ENCODE measurements around the gene KIAA1958. TPM values are rescaled to one million over a fixed set of nuclear protein-coding genes. Genes with fewer than 3 reads are reported as not detected.

KIAA1958 gene
- polyA plus RNA-seq, 1 of the 3 experiments (the other 2 are of a cell fraction) = 1.6 TPM

- POLR2A ChIA-PET = no interaction called here
- H3K9ac ChIP-seq = no peak overlapping the region
- H3K4me2 ChIP-seq = no peak overlapping the region
- H3K9me2 ChIP-seq = no peaks in the 10 kb centered on the region
- H3F3A ChIP-seq (replicated peaks; ENCODE audit: insufficient read depth) = peaks cover 9% of the 10 kb centered on the region
- H2AFZ ChIP-seq (ENCODE audit: low read depth) = no peak overlapping the region
- no peak for DNase-seq
- peaks cover 0 to 13% of the 10 kb centered on the region in 2 experiments for H3K36me3 ChIP-seq (replicated peaks in 1 of 2; ENCODE audit: control insufficient read depth in 1 of 2, insufficient read depth in 2 of 2, low read length in 1 of 2)
- WGBS (ENCODE audit: low lambda C conversion rate) = 100% methylated on average over 2 of the region's 2 CpGs
- no peaks in the 10 kb centered on the region for H4K20me1 ChIP-seq (ENCODE audit: insufficient read depth)
- H3K79me2 ChIP-seq (ENCODE audit: insufficient read depth) = no peaks in the 10 kb centered on the region
- H3K27ac ChIP-seq (ENCODE audit: low read depth in 2 of 2, low read length in 1 of 2) = no peak overlapping the region
- no peaks in the 10 kb centered on the region for H3K27me3 ChIP-seq (ENCODE audit: insufficient read depth)
- H3K9me3 ChIP-seq = no peaks in the 10 kb centered on the region
- H3K4me3 ChIP-seq (ENCODE audit: low read depth in 2 of 2, low read length in 1 of 2) = no peak overlapping the region
- TF ChIP-seq SIN3A (IDR thresholded peaks at IDR 0.05; ENCODE audit: borderline replicate concordance, low read depth, low read length) = no peak
- TF ChIP-seq ZBTB33 (IDR thresholded peaks at IDR 0.05; ENCODE audit: borderline replicate concordance, low read depth) = no peak
- CTCF ChIA-PET = interaction anchor here (0.9 kb wide), 1 partner anchor 12 kb away, joined by 3 read pairs; no protein-coding TSS in a partner anchor
- peaks cover 0 to 5% of the 10 kb centered on the region in 2 experiments; a peak in 1 of 4 replicates for H3K4me1 ChIP-seq (ENCODE audit: control insufficient read depth in 1 of 2, insufficient read depth in 2 of 2, low read depth in 1 of 2, low read length in 1 of 2)
Observed at GRCh38 chr9:112446080-112446479, 40.5 kb upstream of the KIAA1958 start.

GRCh38 chr9:112446526-112446925 lies 40.1 kb upstream of the KIAA1958 start:
- H3F3A ChIP-seq (replicated peaks; ENCODE audit: insufficient read depth) = peaks cover 9% of the 10 kb centered on the region
- H3K9me3 ChIP-seq = no peaks in the 10 kb centered on the region
- peaks cover 0 to 16% of the 10 kb centered on the region in 2 experiments for H3K36me3 ChIP-seq (replicated peaks in 1 of 2; ENCODE audit: control insufficient read depth in 1 of 2, insufficient read depth in 2 of 2, low read length in 1 of 2)
- WGBS (ENCODE audit: low lambda C conversion rate) = 73% methylated on average over 2 of the region's 2 CpGs
- DNase-seq = no peak
- no peak for TF ChIP-seq RXRA (IDR thresholded peaks at IDR 0.05; ENCODE audit: borderline replicate concordance, low read depth)
- TF ChIP-seq SIN3A (IDR thresholded peaks at IDR 0.05; ENCODE audit: borderline replicate concordance, low read depth, low read length) = no peak
- no peak for TF ChIP-seq IRF3 (IDR thresholded peaks at IDR 0.05; ENCODE audit: low read depth, low read length)
- no peak for TF ChIP-seq EP300 (IDR thresholded peaks at IDR 0.05; ENCODE audit: borderline replicate concordance in 1 of 2, low read depth in 1 of 2, low read length in 1 of 2)
- TF ChIP-seq ZBTB33 (IDR thresholded peaks at IDR 0.05; ENCODE audit: borderline replicate concordance, low read depth) = no peak
- no peak for TF ChIP-seq MXI1 (IDR thresholded peaks at IDR 0.05; ENCODE audit: low read depth, low read length)
- TF ChIP-seq FOXM1 (IDR thresholded peaks at IDR 0.05; ENCODE audit: low read depth) = no peak
- no peak overlapping the region for H2AFZ ChIP-seq (ENCODE audit: low read depth)
- no peaks in the 10 kb centered on the region for H3K27me3 ChIP-seq (ENCODE audit: insufficient read depth)
- no peak overlapping the region for H3K4me3 ChIP-seq (ENCODE audit: low read depth in 2 of 2, low read length in 1 of 2)
- H3K4me1 ChIP-seq (ENCODE audit: control insufficient read depth in 1 of 2, insufficient read depth in 2 of 2, low read depth in 1 of 2, low read length in 1 of 2) = peaks cover 0 to 5% of the 10 kb centered on the region in 2 experiments; a peak in 1 of 4 replicates
- H3K79me2 ChIP-seq (ENCODE audit: insufficient read depth) = no peaks in the 10 kb centered on the region
- ChIA-PET POLR2A (no interaction called here), CTCF (interaction anchor here (0.9 kb wide), 1 partner anchor 12 kb away, joined by 3 read pairs; no protein-coding TSS in a partner anchor)
- H3K4me2 ChIP-seq = no peak overlapping the region
- no peaks in the 10 kb centered on the region for H3K9me2 ChIP-seq
- H4K20me1 ChIP-seq (ENCODE audit: insufficient read depth) = no peaks in the 10 kb centered on the region
- H3K9ac ChIP-seq = no peak overlapping the region
- H3K27ac ChIP-seq (ENCODE audit: low read depth in 2 of 2, low read length in 1 of 2) = peak overlapping the region; percentile 50 to 58; a peak in 2 of 4 replicates
